GM12878 (cell line): Measurements from ENCODE around the gene KCNQ1. TPM values are rescaled to one million over a fixed set of nuclear protein-coding genes. Genes with fewer than 3 reads are reported as not detected.

Experiments
- ATAC-seq: fragments of 200-7000 bp; cut with Tn5 transposase; 3 replicates; pipeline ENCODE4 v1.9.1; 2020; ENCODE audit warnings: mild to moderate bottlenecking, moderate library complexity
- BruUV-seq: library from RNA; stranded (reverse); fragments of 400-500 nt; replicated peaks from 2 replicates; lab custom pipeline; 2021; lab: Mats Ljungman, UMichigan
- CTCF ChIA-PET: fragments of 300-600 bp; sonication (Branson Sonifier 250); formaldehyde crosslinking; extraction: SDS; loops from one replicate; lab custom pipeline; 2021; ENCODE audit warnings: inconsistent platforms; lab: Yijun Ruan, JAX
- POLR2A ChIA-PET: fragments of 350-600 bp; formaldehyde crosslinking; extraction: SDS; loops from one replicate; lab custom pipeline; 2021; ENCODE audit warnings: inconsistent platforms; lab: Charles Lee
- RAD21 ChIA-PET: fragments of 300-600 bp; sonication (Branson Sonifier 250); formaldehyde crosslinking; loops from one replicate; lab custom pipeline; 2023; ENCODE audit warnings: antibody characterized with exemption; ENCODE audit not compliant: unreplicated experiment; lab: Charles Lee
- SMC1A ChIA-PET: fragments of 300-600 bp; sonication (Branson Sonifier 250); formaldehyde crosslinking; loops from one replicate; lab custom pipeline; 2023; ENCODE audit not compliant: unreplicated experiment, uncharacterized antibody; lab: Charles Lee
- DNase-seq: peaks from one replicate; pipeline ENCODE4 v3.0.0-alpha.2; 2011; ENCODE audit warnings: low read depth, low spot score
- FAIRE-seq: peaks from 3 replicates; lab custom pipeline; 2011; peaks lifted over from hg19 to GRCh38; lab: Jason Lieb, UNC
- H2AFZ ChIP-seq: 2 replicates; pipeline ENCODE4 v1.6.0; 2011; ENCODE audit warnings: low read depth, low read length, control low read depth; ENCODE audit not compliant: control insufficient read depth
- H3K27ac ChIP-seq: 2 replicates; pipeline ENCODE4 v1.5.1; 2011; ENCODE audit warnings: control low read depth; ENCODE audit not compliant: control insufficient read depth, insufficient read depth
- H3K27me3 ChIP-seq, 2 experiments: replicated peaks in 1 of 2; 2 replicates each; pipeline versions ENCODE4 v1.6.0 to v1.6.1; 2011; ENCODE audit warnings: low read length in 1 of 2; ENCODE audit not compliant: control insufficient read depth in 2 of 2, insufficient read depth in 2 of 2
- H3K36me3 ChIP-seq, 2 experiments: 2 replicates each; pipeline ENCODE4 v1.5.1; 2011; ENCODE audit warnings: low read length in 1 of 2; ENCODE audit not compliant: control insufficient read depth in 2 of 2, insufficient read depth in 2 of 2
- H3K4me1 ChIP-seq: 2 replicates; pipeline ENCODE4 v1.6.1; 2011; ENCODE audit warnings: mild to moderate bottlenecking, low read length, moderate library complexity, mixed read lengths; ENCODE audit not compliant: control insufficient read depth, insufficient read depth
- H3K4me2 ChIP-seq: 2 replicates; pipeline ENCODE4 v1.6.0; 2011; ENCODE audit warnings: control low read depth; ENCODE audit not compliant: control insufficient read depth, insufficient read depth
- H3K4me3 ChIP-seq: fragments of 200-600 bp; sonication (generic); 2 replicates; pipeline ENCODE4 v1.5.1; 2016
- H3K79me2 ChIP-seq: 2 replicates; pipeline ENCODE4 v1.6.0; 2011; ENCODE audit warnings: low read length; ENCODE audit not compliant: control insufficient read depth, insufficient read depth
- H3K9ac ChIP-seq: 2 replicates; pipeline ENCODE4 v1.8.0; 2011; ENCODE audit warnings: low read length, control low read depth, mixed read lengths; ENCODE audit not compliant: control insufficient read depth, insufficient read depth
- H3K9me3 ChIP-seq: replicated peaks from 3 replicates; pipeline ENCODE4 v1.5.1; 2011; ENCODE audit warnings: mild to moderate bottlenecking, low read length; ENCODE audit not compliant: control insufficient read depth, insufficient read depth
- H4K20me1 ChIP-seq: 2 replicates; pipeline ENCODE4 v1.6.0; 2011; ENCODE audit not compliant: control insufficient read depth, insufficient read depth
- GABPA ChIP-seq: IDR thresholded peaks from 2 replicates; pipeline ENCODE4 v1.6.1; 2014; ENCODE audit warnings: antibody characterized with exemption, low read depth, mild to moderate bottlenecking, inconsistent platforms
- JUNB ChIP-seq: IDR thresholded peaks from 2 replicates; pipeline ENCODE4 v1.6.1; 2016; ENCODE audit warnings: antibody characterized with exemption, mild to moderate bottlenecking
- WGBS: methylation state at CpG from one replicate; pipeline ENCODE4 v1.1.6; 2016; ENCODE audit warnings: low lambda C conversion rate; ENCODE audit not compliant: insufficient replicate concordance, insufficient coverage; ENCODE audit errors: missing lambda C conversion rate; 5-methylcytosine and 5-hydroxymethylcytosine counted together
- in situ Hi-C: fragments of 300-500 bp; cut with MboI; formaldehyde crosslinking; loops from 9 replicates; pipeline ENCODE4 v1.14.3; 2018; ENCODE audit warnings: mixed read lengths
- intact Hi-C: fragments of 100-400 bp; cut with micrococcal nuclease; formaldehyde crosslinking; loops from one replicate; pipeline ENCODE4 v1.14.2; 2022; ENCODE audit not compliant: unreplicated experiment
- polyA plus RNA-seq, 11 experiments: library from polyadenylated mRNA; depleted of rRNA in 4 of 11; unstranded in 6 of 11; stranded (reverse) in 5 of 11; fragments of >200 nt; fragmentation: Nextera tagmentation in 4 of 11; fragmentation: Illumina TruSeq in 1 of 11; extraction: Ambion mirVana in 4 of 11; extraction: Trizol in 1 of 11; gene quantifications; 1 replicate in 1 of 11; 2 replicates in 10 of 11; pipeline versions ENCODE4 v1.2.1 to v1.2.3, GENCODE V29; 2011 to 2016; ENCODE audit warnings: inconsistent platforms in 2 of 11, missing spikeins in 2 of 11, low read depth in 1 of 11
- total RNA-seq, 4 experiments: library from RNA; depleted of rRNA in 3 of 4; stranded (reverse); fragments of >200 nt in 3 of 4; fragmentation: Illumina TruSeq in 1 of 4; extraction: Trizol in 1 of 4; gene quantifications; 2 replicates each; pipeline versions ENCODE4 v1.2.1 to v1.2.3, GENCODE V29; 2013 to 2021
- TF ChIP-seq, protein P1 (sequence below): IDR thresholded peaks from 2 replicates; pipeline ENCODE4 v1.6.1; 2011; ENCODE audit warnings: borderline replicate concordance, low read depth, mild to moderate bottlenecking, moderate library complexity, mixed read lengths, low read length; ENCODE audit not compliant: insufficient read depth; ENCODE audit errors: extremely low read length

Gene KCNQ1
- total and polyA plus RNA-seq, 10 of the 15 experiments (the other 5 are each of a cell fraction or from before 2014, with no cell fraction given): 0.03 to 0.15 (median 0.12) TPM; not detected in 7

DNA sequence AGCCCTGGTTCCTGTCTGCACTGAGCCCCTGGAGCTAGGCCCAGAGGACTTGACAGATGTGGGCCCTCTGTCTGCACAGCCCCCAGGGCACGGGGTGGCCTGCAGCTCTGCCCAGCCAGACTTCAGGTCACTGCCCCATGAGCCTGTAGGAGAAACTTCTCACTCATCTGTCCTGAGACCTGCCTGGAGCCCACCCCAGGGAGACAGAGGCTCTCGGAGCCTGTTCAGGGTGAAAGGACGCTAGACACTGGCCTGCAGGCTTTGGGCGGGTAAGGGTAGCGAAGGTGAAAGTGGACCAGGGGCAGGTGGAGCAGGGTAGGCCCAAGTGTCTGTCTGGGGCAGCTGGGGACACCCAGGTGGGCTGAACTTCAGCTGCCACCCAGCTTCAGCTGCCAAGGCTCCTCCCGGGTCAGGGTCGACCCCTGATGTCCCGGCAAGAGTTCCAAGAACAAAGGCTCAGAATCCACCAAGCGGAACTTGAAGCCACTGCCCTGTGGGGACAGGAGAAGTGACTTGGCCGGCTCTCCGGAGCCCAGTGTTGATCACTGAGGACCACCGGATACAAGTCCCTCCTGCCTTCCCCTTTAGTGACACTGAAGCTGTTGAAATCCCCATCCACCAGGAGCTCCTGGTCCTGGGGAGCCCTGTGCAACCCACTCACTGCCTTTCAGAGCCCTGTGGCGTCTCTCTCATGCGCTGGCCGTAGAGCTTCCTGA is 90.3 kb downstream of the KCNQ1 start:
- no peak overlapping the region for H3K9ac ChIP-seq
- FAIRE-seq (no peak), DNase-seq (no peak), ATAC-seq (no peak)
- RAD21 ChIA-PET: interaction anchor here (7.0 kb wide), 1 partner anchor 355 kb away, joined by 151 read pairs; no protein-coding TSS in a partner anchor
- H3K79me2 ChIP-seq: no peaks in the 10 kb centered on the region
- intact Hi-C loops (loop anchor here (5.0 to 10.0 kb wide), 2 partner anchors 340 to 557 kb away; no protein-coding TSS in a partner anchor), in situ Hi-C loops (loop anchor here (5.0 kb wide), 3 partner anchors 108 to 557 kb away; partner anchors contain the start of gene CDKN1C)
- peaks cover 4% of the 10 kb centered on the region; the same call in 1 of the 2 replicates for H4K20me1 ChIP-seq
- peaks cover 1 to 3% of the 10 kb centered on the region in 2 experiments; a peak in 1 of 4 replicates for H3K27me3 ChIP-seq
- no peaks in the 10 kb centered on the region for H3K9me3 ChIP-seq
- CTCF ChIA-PET: interaction anchor here (0.8 to 6.5 kb wide), 3 partner anchors 159 to 455 kb away, joined by 3 to 233 read pairs (median 3); partner anchors contain the start of gene CDKN1C
- peaks cover 8% of the 10 kb centered on the region for H3K4me1 ChIP-seq
- no peak overlapping the region for H3K4me3 ChIP-seq
- 47% methylated on average over 15 of the region's 15 CpGs for WGBS
- no peak overlapping the region for H3K27ac ChIP-seq
- H2AFZ ChIP-seq: no peak overlapping the region
- H3K36me3 ChIP-seq: no peaks in the 10 kb centered on the region
- no TSS peak for BruUV-seq
- SMC1A ChIA-PET: interaction anchor here (5.4 kb wide), 1 partner anchor 355 kb away, joined by 108 read pairs; no protein-coding TSS in a partner anchor
- POLR2A ChIA-PET: no interaction called here
- no peak overlapping the region for H3K4me2 ChIP-seq
- TF ChIP-seq JUNB: no peak
- no peak for TF ChIP-seq GABPA
- TF ChIP-seq, protein P1, sequence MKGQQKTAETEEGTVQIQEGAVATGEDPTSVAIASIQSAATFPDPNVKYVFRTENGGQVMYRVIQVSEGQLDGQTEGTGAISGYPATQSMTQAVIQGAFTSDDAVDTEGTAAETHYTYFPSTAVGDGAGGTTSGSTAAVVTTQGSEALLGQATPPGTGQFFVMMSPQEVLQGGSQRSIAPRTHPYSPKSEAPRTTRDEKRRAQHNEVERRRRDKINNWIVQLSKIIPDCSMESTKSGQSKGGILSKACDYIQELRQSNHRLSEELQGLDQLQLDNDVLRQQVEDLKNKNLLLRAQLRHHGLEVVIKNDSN: no peak
